MM.1S (cell line): ENCODE measurements around the gene DOLPP1.

Experiments
- EZH2 ChIP-seq: fragments of 300-600 bp; sonication (generic); optimal IDR thresholded peaks from 2 replicates; pipeline ENCODE3; 2017; ENCODE audit warnings: low read depth, mild to moderate bottlenecking, antibody characterized with exemption, low read length, mixed read lengths
- EZH2phosphoT487 ChIP-seq: fragments of 300-600 bp; sonication (generic); IDR thresholded peaks from 2 replicates; pipeline ENCODE4 v1.6.1; 2018; ENCODE audit warnings: antibody characterized with exemption, low read length
- TF ChIP-seq, protein P1 (sequence below): fragments of 300-600 bp; sonication (generic); IDR thresholded peaks from 2 replicates; pipeline ENCODE4 v1.5.1; 2016; ENCODE audit warnings: antibody characterized with exemption, low read length, mixed read lengths

DNA sequence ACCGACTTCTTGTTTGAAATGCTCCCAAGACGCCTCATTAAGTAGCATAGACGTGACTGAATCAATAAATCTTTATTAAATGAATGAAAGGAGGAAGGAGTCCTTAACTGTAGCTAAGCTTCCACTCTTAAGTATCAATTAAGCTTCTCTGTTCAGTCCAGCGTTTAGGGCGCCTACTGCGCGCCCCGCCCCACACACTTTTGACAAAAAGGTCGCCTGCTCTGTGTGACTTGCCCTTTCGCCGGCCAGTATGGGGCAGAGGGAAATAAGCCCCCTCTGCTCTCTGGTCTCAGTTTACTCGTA lies 662 bp upstream of the DOLPP1 start:
- TF ChIP-seq, protein P1, sequence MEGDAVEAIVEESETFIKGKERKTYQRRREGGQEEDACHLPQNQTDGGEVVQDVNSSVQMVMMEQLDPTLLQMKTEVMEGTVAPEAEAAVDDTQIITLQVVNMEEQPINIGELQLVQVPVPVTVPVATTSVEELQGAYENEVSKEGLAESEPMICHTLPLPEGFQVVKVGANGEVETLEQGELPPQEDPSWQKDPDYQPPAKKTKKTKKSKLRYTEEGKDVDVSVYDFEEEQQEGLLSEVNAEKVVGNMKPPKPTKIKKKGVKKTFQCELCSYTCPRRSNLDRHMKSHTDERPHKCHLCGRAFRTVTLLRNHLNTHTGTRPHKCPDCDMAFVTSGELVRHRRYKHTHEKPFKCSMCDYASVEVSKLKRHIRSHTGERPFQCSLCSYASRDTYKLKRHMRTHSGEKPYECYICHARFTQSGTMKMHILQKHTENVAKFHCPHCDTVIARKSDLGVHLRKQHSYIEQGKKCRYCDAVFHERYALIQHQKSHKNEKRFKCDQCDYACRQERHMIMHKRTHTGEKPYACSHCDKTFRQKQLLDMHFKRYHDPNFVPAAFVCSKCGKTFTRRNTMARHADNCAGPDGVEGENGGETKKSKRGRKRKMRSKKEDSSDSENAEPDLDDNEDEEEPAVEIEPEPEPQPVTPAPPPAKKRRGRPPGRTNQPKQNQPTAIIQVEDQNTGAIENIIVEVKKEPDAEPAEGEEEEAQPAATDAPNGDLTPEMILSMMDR = no peak
- no peak for TF ChIP-seq EZH2
- no peak for TF ChIP-seq EZH2phosphoT487
